Activated T-helper 2 cell treated with anti-CD3 and anti-CD28 coated beads, Interferon-gamma antibody, Interleukin-2, Interleukin-4, amounts not matched to agents 10 μg/mL and 5 μg/mL and 100 μg/mL, durations not matched to agents 14 hours and 24 hours and 36 hours (primary cell): ENCODE data around the gene COBLL1. TPM values are rescaled to one million over a fixed set of nuclear protein-coding genes. Genes with fewer than 3 reads are reported as not detected.
"Not testable (repeated sequence)": the region's sequence is repeated elsewhere in the genome, so short reads cannot be mapped to it uniquely, and the experiment has no call there.

Source experiments
- DNase-seq: peaks from one replicate; pipeline ENCODE4 v3.0.0; 2021; ENCODE audit warnings: low spot score
- H3K27ac Mint-ChIP-seq: one replicate; pipeline ENCODE4 v1.8.0; 2021; ENCODE audit warnings: mixed read lengths
- H3K27me3 Mint-ChIP-seq: one replicate; pipeline ENCODE4 v1.8.0; 2021; ENCODE audit warnings: low read depth, mixed read lengths
- H3K36me3 Mint-ChIP-seq: one replicate; pipeline ENCODE4 v1.8.0; 2021; ENCODE audit warnings: low read depth, mixed read lengths
- H3K4me1 Mint-ChIP-seq: one replicate; pipeline ENCODE4 v1.8.0; 2021; ENCODE audit warnings: low read depth, mixed read lengths
- H3K4me3 Mint-ChIP-seq: one replicate; pipeline ENCODE4 v1.8.0; 2021; ENCODE audit warnings: low read depth, mild to moderate bottlenecking, moderate library complexity, mixed read lengths
- H3K9me3 Mint-ChIP-seq: one replicate; pipeline ENCODE4 v1.8.0; 2021; ENCODE audit warnings: mixed read lengths
- intact Hi-C: fragments of 100-400 bp; cut with micrococcal nuclease; formaldehyde crosslinking; loops from one replicate; pipeline ENCODE4 v1.15.1; 2023
- total RNA-seq: library from RNA; stranded (reverse); gene quantifications from 2 replicates; pipeline ENCODE4 v1.2.3, GENCODE V29; 2022

COBLL1 gene
- total RNA-seq, 1 donor from 2014 or later: 0.14 TPM

- Mint-ChIP-seq H3K27ac (no peak overlapping the region), H3K9me3 (no peaks in the 10 kb centered on the region), H3K4me3 (no peak overlapping the region), H3K36me3 (no peaks in the 10 kb centered on the region), H3K27me3 (peaks cover 2% of the 10 kb centered on the region), H3K4me1 (no peaks in the 10 kb centered on the region)
- intact Hi-C loops: no loop called here
- no peak for DNase-seq
Observed at GRCh38 chr2:164869420-164869772, 27.8 kb upstream of the COBLL1 start.

GRCh38 chr2:164868563-164869419 is 27.2 kb upstream of the COBLL1 start:
- H3K27ac Mint-ChIP-seq: no peak overlapping the region
- intact Hi-C loops: no loop called here

GRCh38 chr2:164867779-164868397 is 26.3 kb upstream of the COBLL1 start:
- DNase-seq: no peak
- no peak overlapping the region for H3K27ac Mint-ChIP-seq
- H3K4me3 Mint-ChIP-seq: no peak overlapping the region
- no peaks in the 10 kb centered on the region for H3K36me3 Mint-ChIP-seq
- H3K4me1 Mint-ChIP-seq: no peaks in the 10 kb centered on the region
- H3K27me3 Mint-ChIP-seq: peaks cover 2% of the 10 kb centered on the region
- no peaks in the 10 kb centered on the region for H3K9me3 Mint-ChIP-seq
- intact Hi-C loops: no loop called here

More at GRCh38 chr2:164868563-164869419, 27.2 kb upstream of the COBLL1 start:
- H3K36me3 Mint-ChIP-seq: no peaks in the 10 kb centered on the region
- no peaks in the 10 kb centered on the region for H3K4me1 Mint-ChIP-seq
- no peak for DNase-seq
- no peaks in the 10 kb centered on the region for H3K9me3 Mint-ChIP-seq
- no peak overlapping the region for H3K4me3 Mint-ChIP-seq
- peaks cover 2% of the 10 kb centered on the region for H3K27me3 Mint-ChIP-seq

DNA sequence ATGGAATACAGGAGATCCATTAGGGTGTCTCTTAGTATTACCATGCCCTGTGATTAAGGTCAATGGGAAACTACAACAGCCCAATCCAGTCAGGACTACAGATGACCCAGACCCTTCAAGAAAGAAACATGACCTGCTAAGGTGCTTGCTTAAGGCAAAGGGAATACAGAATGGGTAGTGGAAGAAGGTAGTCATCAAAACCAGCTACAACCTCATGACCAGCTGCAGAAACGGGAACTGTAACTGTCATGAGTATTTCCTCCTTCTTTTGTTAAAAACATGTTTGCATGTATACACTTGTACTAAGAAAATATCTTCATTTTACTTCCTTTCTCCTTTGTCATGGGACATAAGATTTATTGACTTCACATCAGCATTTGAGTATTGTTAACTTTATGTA is 24.8 kb upstream of the COBLL1 start:
- intact Hi-C loops, H3K4me1 Mint-ChIP-seq, H3K27me3 Mint-ChIP-seq, H3K27ac Mint-ChIP-seq, H3K36me3 Mint-ChIP-seq, H3K9me3 Mint-ChIP-seq, H3K4me3 Mint-ChIP-seq, DNase-seq: not testable (repeated sequence)

DNA sequence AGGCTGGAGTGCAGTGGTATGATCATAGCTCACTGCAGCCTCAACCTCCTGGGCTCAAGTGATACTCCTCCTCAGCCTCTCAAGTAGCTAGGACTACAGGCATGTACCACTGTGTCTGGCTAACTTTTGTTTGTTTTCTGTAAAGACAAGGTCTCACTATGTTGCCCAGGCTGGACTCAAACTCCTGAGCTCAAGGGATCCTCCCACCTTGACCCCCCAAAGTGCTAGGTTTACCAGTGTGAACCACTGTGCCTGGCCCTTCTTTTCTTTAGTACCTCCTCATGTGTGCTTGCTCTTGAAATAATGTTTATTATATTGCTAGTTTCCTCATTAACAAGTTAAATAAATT is 19.0 kb upstream of the COBLL1 start:
- no peak overlapping the region for H3K4me3 Mint-ChIP-seq
- H3K4me1 Mint-ChIP-seq: no peaks in the 10 kb centered on the region
- no peak overlapping the region for H3K27ac Mint-ChIP-seq
- H3K9me3 Mint-ChIP-seq: no peaks in the 10 kb centered on the region
- peaks cover 4% of the 10 kb centered on the region for H3K27me3 Mint-ChIP-seq
- no peak for DNase-seq
- intact Hi-C loops: no loop called here
- no peaks in the 10 kb centered on the region for H3K36me3 Mint-ChIP-seq

- H3K4me1 Mint-ChIP-seq, DNase-seq, H3K4me3 Mint-ChIP-seq, H3K27me3 Mint-ChIP-seq, H3K27ac Mint-ChIP-seq, H3K9me3 Mint-ChIP-seq, intact Hi-C loops, H3K36me3 Mint-ChIP-seq: not testable (repeated sequence)
Observed at GRCh38 chr2:164859906-164860693, 18.5 kb upstream of the COBLL1 start.

DNA sequence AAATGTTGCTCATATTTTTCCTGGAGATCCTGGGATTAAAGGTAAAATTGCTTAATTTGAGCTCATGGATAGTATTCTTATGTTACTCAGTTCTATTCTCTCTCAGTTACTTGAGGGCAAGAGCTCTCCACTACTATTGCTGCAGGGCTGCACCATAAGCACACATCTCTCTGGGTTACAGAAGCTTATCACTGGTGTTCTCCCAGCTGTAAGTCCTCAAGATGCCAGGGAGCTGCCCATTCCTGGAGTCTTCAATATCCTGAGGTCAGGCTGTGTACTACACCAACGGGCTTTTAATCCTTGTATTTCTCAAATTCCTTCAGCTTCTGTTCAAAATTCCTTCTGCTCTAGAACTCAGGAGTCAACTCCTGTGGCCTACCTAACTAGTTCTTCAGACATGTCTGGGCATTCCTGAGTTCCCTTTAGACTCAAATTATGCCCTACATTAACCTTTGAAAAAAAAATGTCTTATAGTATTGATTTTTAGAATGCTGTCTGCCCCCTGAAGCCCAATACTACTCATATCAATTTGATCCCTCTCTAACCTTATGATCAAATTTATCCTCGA is 17.7 kb upstream of the COBLL1 start:
- intact Hi-C loops: no loop called here
- Mint-ChIP-seq H3K27ac (no peak overlapping the region), H3K4me3 (no peak overlapping the region), H3K27me3 (peaks cover 4% of the 10 kb centered on the region), H3K4me1 (no peaks in the 10 kb centered on the region), H3K36me3 (no peaks in the 10 kb centered on the region), H3K9me3 (no peaks in the 10 kb centered on the region)
- no peak for DNase-seq

DNA sequence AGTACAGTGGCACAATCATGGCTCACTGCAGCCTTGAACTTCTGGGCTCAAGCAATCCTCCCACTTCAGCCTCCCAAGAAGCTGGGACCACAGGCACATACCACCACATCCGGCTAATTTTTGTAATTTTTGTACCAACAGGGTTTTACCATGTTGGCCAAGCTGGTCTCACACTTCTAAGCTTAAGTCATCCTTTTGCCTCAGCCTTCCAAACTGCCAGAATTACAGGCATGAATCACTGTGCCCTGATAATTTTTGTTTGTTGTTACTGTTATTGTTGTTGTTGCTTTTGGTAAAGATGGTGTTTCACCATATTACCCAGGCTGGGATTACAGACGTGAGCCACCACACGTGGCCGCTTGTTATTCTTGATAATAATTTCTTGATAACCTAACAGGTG is 10.5 kb upstream of the COBLL1 start:
- no peak overlapping the region for H3K4me3 Mint-ChIP-seq
- peaks cover 14% of the 10 kb centered on the region for H3K27me3 Mint-ChIP-seq
- no peaks in the 10 kb centered on the region for H3K36me3 Mint-ChIP-seq
- H3K27ac Mint-ChIP-seq: no peak overlapping the region
- DNase-seq: no peak
- no peaks in the 10 kb centered on the region for H3K9me3 Mint-ChIP-seq
- H3K4me1 Mint-ChIP-seq: no peaks in the 10 kb centered on the region
- intact Hi-C loops: no loop called here

GRCh38 chr2:164850235-164850634 is 8.6 kb upstream of the COBLL1 start:
- no peak overlapping the region for H3K4me3 Mint-ChIP-seq
- intact Hi-C loops: no loop called here
- no peak for DNase-seq
- no peak overlapping the region for H3K27ac Mint-ChIP-seq
- H3K36me3 Mint-ChIP-seq: no peaks in the 10 kb centered on the region
- H3K27me3 Mint-ChIP-seq: peaks cover 22% of the 10 kb centered on the region
- H3K9me3 Mint-ChIP-seq: no peaks in the 10 kb centered on the region
- H3K4me1 Mint-ChIP-seq: no peaks in the 10 kb centered on the region

DNA sequence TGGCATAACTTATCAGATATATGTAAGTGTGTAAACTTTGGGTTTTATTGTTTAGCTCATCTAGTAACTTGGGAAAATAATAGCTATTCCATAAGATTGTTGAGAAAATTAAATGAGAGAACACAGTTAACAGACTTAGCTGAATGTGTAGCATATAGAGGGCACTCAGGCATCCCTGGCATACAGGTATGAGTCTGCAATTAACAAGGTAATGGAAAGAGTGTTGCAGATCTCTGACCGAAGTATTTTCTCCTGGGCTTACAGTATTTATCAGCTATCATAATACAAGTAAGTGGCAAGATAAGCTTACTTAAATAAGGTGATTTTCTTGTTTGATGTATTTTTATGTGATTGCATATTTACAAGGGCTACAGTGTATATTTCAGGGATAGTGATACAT is 7.9 kb upstream of the COBLL1 start:
- no peak overlapping the region for H3K4me3 Mint-ChIP-seq
- no peaks in the 10 kb centered on the region for H3K9me3 Mint-ChIP-seq
- intact Hi-C loops: no loop called here
- DNase-seq: no peak
- no peak overlapping the region for H3K27ac Mint-ChIP-seq
- H3K4me1 Mint-ChIP-seq: no peaks in the 10 kb centered on the region
- H3K36me3 Mint-ChIP-seq: no peaks in the 10 kb centered on the region
- H3K27me3 Mint-ChIP-seq: peaks cover 24% of the 10 kb centered on the region

DNA sequence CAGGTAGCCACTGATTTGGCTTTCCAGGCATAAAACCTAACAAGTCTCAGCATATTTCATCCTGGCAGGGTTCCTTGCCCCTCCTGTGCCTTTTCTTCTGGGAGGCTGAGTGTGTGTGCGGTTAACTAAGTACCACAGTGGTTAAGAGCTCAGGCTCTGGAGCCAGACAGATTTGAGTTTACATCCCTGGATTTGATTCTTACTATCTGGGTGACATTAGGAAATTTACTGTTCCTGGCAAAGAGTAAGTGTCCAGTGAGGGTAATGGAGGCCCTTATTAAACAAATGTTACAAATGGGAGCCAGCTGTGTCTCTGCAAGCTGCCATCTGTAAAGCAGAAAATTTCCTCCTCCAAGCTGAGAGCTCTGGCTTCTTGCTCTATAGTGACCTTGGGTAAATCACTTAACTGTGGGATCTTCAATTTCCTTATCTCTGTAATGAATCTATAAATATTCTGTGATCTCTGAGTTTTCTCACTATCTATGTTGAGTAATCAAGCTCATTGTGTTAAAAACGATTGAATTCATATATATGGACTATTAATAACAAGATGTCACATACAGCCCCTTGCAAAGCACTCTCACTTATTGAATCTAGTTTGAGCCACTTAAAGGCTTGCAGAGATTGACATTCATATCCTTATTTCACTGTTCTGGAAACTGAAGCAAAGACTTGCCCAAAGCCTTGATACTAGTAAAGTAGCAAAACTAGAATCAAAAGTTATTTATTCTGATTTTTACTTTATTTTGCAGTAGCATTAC is 6.5 kb upstream of the COBLL1 start:
- H3K4me1 Mint-ChIP-seq: no peaks in the 10 kb centered on the region
- no peak for DNase-seq
- H3K36me3 Mint-ChIP-seq: no peaks in the 10 kb centered on the region
- intact Hi-C loops: no loop called here
- no peaks in the 10 kb centered on the region for H3K9me3 Mint-ChIP-seq
- H3K27ac Mint-ChIP-seq: no peak overlapping the region
- H3K27me3 Mint-ChIP-seq: peaks cover 32% of the 10 kb centered on the region
- no peak overlapping the region for H3K4me3 Mint-ChIP-seq

- no peaks in the 10 kb centered on the region for H3K36me3 Mint-ChIP-seq
- no peak overlapping the region for H3K4me3 Mint-ChIP-seq
- no peak overlapping the region for H3K27ac Mint-ChIP-seq
- no peaks in the 10 kb centered on the region for H3K9me3 Mint-ChIP-seq
- H3K4me1 Mint-ChIP-seq: no peaks in the 10 kb centered on the region
- no peak for DNase-seq
- peaks cover 33% of the 10 kb centered on the region for H3K27me3 Mint-ChIP-seq
- intact Hi-C loops: no loop called here
Observed at GRCh38 chr2:164847291-164847690, 5.7 kb upstream of the COBLL1 start.
